Fibroblast of lung (primary cell): ENCODE measurements around the gene NFATC2. TPM values are rescaled to one million over a fixed set of nuclear protein-coding genes. Genes with fewer than 3 reads are reported as not detected.

ENCODE experiments used
- DNase-seq, 2 donors: peaks; one replicate each; pipeline versions ENCODE4 v3.0.0 to v3.0.0-alpha.2; 2010; ENCODE audit warnings: low read depth in 2 of 2
- H2AFZ ChIP-seq: 2 replicates; pipeline ENCODE4 v1.5.1; 2012; ENCODE audit warnings: low read length, control low read depth, inconsistent platforms
- H3K27ac ChIP-seq: 2 replicates; pipeline ENCODE4 v1.5.1; 2011; ENCODE audit warnings: low read length, control low read depth; ENCODE audit not compliant: insufficient read depth
- H3K27me3 ChIP-seq: 2 replicates; pipeline ENCODE4 v1.5.1; 2011; ENCODE audit warnings: mild to moderate bottlenecking, low read length; ENCODE audit not compliant: control insufficient read depth, insufficient read depth
- H3K36me3 ChIP-seq: 2 replicates; pipeline ENCODE4 v1.5.1; 2011; ENCODE audit warnings: low read length; ENCODE audit not compliant: control insufficient read depth, insufficient read depth
- H3K4me1 ChIP-seq: 2 replicates; pipeline ENCODE4 v1.5.1; 2011; ENCODE audit warnings: low read length; ENCODE audit not compliant: control insufficient read depth, insufficient read depth; ENCODE audit errors: extremely low read depth
- H3K4me2 ChIP-seq: 2 replicates; pipeline ENCODE4 v1.5.1; 2011; ENCODE audit warnings: low read length, control low read depth; ENCODE audit not compliant: insufficient read depth; ENCODE audit errors: extremely low read depth
- H3K4me3 ChIP-seq, 4 experiments: fragments of 200-600 bp in 1 of 4; sonication (generic) in 1 of 4; replicated peaks in 1 of 4; 2 replicates each; pipeline ENCODE4 v1.5.1; 2011 to 2016; ENCODE audit warnings: low read length in 4 of 4, low read depth in 3 of 4, mild to moderate bottlenecking in 3 of 4, control low read depth in 2 of 4, inconsistent platforms in 1 of 4, mixed read lengths in 1 of 4; ENCODE audit not compliant: insufficient read depth in 1 of 4; ENCODE audit errors: control extremely low read depth in 1 of 4
- H3K79me2 ChIP-seq: 2 replicates; pipeline ENCODE4 v1.5.1; 2012; ENCODE audit warnings: mild to moderate bottlenecking, low read length, inconsistent platforms; ENCODE audit not compliant: control insufficient read depth, insufficient read depth
- H3K9ac ChIP-seq: 2 replicates; pipeline ENCODE4 v1.5.1; 2011; ENCODE audit warnings: mild to moderate bottlenecking, low read length, control low read depth; ENCODE audit not compliant: insufficient read depth
- H3K9me3 ChIP-seq: 2 replicates; pipeline ENCODE4 v1.5.1; 2012; ENCODE audit warnings: low read depth, low read length; ENCODE audit not compliant: control insufficient read depth, insufficient read depth
- H4K20me1 ChIP-seq: 2 replicates; pipeline ENCODE4 v1.5.1; 2011; ENCODE audit warnings: low read length; ENCODE audit not compliant: control insufficient read depth, insufficient read depth; ENCODE audit errors: extremely low read depth
- EZH2 ChIP-seq: IDR thresholded peaks from 2 replicates; pipeline ENCODE4 v1.5.1; 2012; ENCODE audit warnings: low read length, control low read depth, mild to moderate bottlenecking; ENCODE audit errors: missing control alignments
- polyA plus RNA-seq, 2 donors: library from polyadenylated mRNA; depleted of rRNA in 1 of 2; stranded (reverse) in 1 of 2; unstranded in 1 of 2; fragments of >200 nt; gene quantifications; 2 replicates each; pipeline ENCODE4 v1.2.1, GENCODE V29; 2011 to 2012; ENCODE audit warnings: missing spikeins in 1 of 2
- total RNA-seq: library from RNA; depleted of rRNA; stranded (reverse); fragments of >200 nt; gene quantifications from 2 replicates; pipeline ENCODE4 v1.2.1, GENCODE V29; 2014
- TF ChIP-seq, protein P1 (sequence below), 2 donors: IDR thresholded peaks in 1 of 2; conservative IDR thresholded peaks in 1 of 2; 1 replicate in 1 of 2; 2 replicates in 1 of 2; pipeline ENCODE4 v1.5.1; 2011 to 2012; ENCODE audit warnings: low read length in 2 of 2, control low read depth in 1 of 2, inconsistent platforms in 1 of 2, low read depth in 1 of 2, mild to moderate bottlenecking in 1 of 2

Gene NFATC2
- total and polyA plus RNA-seq, 2 donors (not counting 1 experiment from before 2014, with no cell fraction given) = 0.50 to 1.2 TPM

DNA sequence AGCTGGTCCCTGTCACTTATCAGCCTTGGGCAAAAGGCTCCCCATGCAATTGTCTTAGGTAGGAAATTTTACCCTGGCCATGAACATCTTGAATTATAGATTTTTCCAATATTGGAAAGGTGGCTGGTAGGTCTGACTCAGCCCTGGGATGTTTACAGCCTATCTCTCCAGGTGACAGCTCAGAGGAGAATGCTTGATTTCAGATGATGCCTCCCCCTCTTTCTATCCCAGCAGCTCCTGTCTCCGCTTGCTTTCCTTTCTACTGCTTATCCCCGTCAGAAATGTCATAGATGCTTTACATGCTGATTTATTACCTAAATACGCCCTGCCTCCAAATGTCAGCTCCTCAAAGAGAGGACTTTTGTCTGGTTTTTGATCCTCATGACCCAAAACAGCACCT lies 109.6 kb downstream of the NFATC2 start:
- no peaks in the 10 kb centered on the region for H3K9me3 ChIP-seq
- DNase-seq = no peak
- H3K36me3 ChIP-seq = no peaks in the 10 kb centered on the region
- H3K4me3 ChIP-seq = no peak overlapping the region
- H4K20me1 ChIP-seq = no peaks in the 10 kb centered on the region
- no peaks in the 10 kb centered on the region for H3K79me2 ChIP-seq
- no peak overlapping the region for H3K27ac ChIP-seq
- H3K9ac ChIP-seq = no peak overlapping the region
- no peak for TF ChIP-seq EZH2
- TF ChIP-seq, protein P1, sequence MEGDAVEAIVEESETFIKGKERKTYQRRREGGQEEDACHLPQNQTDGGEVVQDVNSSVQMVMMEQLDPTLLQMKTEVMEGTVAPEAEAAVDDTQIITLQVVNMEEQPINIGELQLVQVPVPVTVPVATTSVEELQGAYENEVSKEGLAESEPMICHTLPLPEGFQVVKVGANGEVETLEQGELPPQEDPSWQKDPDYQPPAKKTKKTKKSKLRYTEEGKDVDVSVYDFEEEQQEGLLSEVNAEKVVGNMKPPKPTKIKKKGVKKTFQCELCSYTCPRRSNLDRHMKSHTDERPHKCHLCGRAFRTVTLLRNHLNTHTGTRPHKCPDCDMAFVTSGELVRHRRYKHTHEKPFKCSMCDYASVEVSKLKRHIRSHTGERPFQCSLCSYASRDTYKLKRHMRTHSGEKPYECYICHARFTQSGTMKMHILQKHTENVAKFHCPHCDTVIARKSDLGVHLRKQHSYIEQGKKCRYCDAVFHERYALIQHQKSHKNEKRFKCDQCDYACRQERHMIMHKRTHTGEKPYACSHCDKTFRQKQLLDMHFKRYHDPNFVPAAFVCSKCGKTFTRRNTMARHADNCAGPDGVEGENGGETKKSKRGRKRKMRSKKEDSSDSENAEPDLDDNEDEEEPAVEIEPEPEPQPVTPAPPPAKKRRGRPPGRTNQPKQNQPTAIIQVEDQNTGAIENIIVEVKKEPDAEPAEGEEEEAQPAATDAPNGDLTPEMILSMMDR (conservative IDR thresholded peaks at IDR 0.05 in 1 of 2, IDR thresholded peaks at IDR 0.05 in 1 of 2; ENCODE audit: low read depth in 1 of 2, low read length in 2 of 2) = no peak
- peaks cover 3% of the 10 kb centered on the region for H3K27me3 ChIP-seq
- H2AFZ ChIP-seq = no peak overlapping the region
- peaks cover 2% of the 10 kb centered on the region for H3K4me1 ChIP-seq
- H3K4me2 ChIP-seq = no peak overlapping the region

DNA sequence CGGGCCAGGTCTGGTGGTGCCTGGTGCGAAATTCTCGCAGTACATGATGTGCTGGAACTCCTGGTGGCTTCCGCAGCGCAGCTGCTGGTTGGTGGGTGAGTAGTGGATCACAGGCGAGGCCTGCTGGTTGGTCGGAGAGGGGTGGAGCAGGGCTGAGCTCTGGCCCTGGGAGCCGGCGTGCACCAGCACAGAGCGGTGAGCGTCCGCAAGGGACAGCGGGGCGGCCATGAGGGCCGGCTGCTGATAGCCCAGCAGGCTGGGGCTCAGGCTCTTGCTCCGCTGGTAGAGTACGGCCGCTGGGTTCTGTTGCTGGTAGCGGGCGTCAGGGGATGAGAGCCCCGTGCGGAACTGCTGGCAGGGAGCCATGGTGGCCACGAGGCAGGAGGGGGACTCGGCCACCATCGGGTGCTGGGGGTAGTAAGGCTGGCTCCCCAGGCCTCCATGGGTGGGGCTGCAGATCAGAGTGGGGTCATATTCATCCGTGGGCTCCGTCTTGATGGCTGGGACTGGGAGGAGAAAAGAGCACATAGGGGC lies 110.2 kb downstream of the NFATC2 start:
- no peaks in the 10 kb centered on the region for H3K9me3 ChIP-seq
- H3K36me3 ChIP-seq = no peaks in the 10 kb centered on the region
- H3K4me2 ChIP-seq = no peak overlapping the region
- no peak overlapping the region for H2AFZ ChIP-seq
- peaks cover 4% of the 10 kb centered on the region for H3K27me3 ChIP-seq
- no peak for DNase-seq
- no peak overlapping the region for H3K4me3 ChIP-seq
- TF ChIP-seq, protein P1 (conservative IDR thresholded peaks at IDR 0.05 in 1 of 2, IDR thresholded peaks at IDR 0.05 in 1 of 2; ENCODE audit: low read depth in 1 of 2, low read length in 2 of 2) = no peak
- TF ChIP-seq EZH2 = no peak
- H3K9ac ChIP-seq = no peak overlapping the region
- no peaks in the 10 kb centered on the region for H3K79me2 ChIP-seq
- no peak overlapping the region for H3K27ac ChIP-seq
- H4K20me1 ChIP-seq = no peaks in the 10 kb centered on the region
- H3K4me1 ChIP-seq = peaks cover 2% of the 10 kb centered on the region

DNA sequence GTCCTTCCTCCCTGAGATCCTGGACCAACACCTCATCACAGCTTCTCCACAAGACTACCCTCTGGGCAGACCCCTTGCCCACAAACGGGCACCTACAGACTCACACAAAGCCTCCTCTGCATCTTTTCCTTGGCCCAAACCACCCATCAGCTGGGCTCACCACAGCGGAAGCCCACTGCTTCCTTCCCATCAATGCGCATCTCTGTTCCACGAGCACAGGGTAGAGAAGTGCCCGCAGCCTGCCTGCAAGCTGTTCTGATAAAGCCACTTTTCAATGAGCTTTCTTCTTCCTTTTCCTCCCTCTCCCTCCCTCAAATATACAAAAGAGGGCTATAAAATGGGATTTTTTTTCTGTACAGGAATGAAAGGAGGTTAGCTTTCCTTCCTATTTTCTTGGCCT lies 111.2 kb downstream of the NFATC2 start:
- no peak for TF ChIP-seq EZH2
- TF ChIP-seq, protein P1 (conservative IDR thresholded peaks at IDR 0.05 in 1 of 2, IDR thresholded peaks at IDR 0.05 in 1 of 2; ENCODE audit: low read depth in 1 of 2, low read length in 2 of 2) = no peak
- no peaks in the 10 kb centered on the region for H4K20me1 ChIP-seq

More for the DNA sequence above, 111.2 kb downstream of the NFATC2 start:
- peaks cover 4% of the 10 kb centered on the region for H3K27me3 ChIP-seq
- no peak overlapping the region for H3K27ac ChIP-seq
- no peak overlapping the region for H3K9ac ChIP-seq
- H3K4me3 ChIP-seq = no peak overlapping the region
- no peak for DNase-seq
- no peak overlapping the region for H3K4me2 ChIP-seq
- H3K4me1 ChIP-seq = peaks cover 2% of the 10 kb centered on the region
- no peaks in the 10 kb centered on the region for H3K9me3 ChIP-seq
- H3K79me2 ChIP-seq = no peaks in the 10 kb centered on the region
- H2AFZ ChIP-seq = no peak overlapping the region
- H3K36me3 ChIP-seq = no peaks in the 10 kb centered on the region
